Endothelial cell of umbilical vein (primary cell): ENCODE results near the gene SPDYE1. TPM values are rescaled to one million over a fixed set of nuclear protein-coding genes. Genes with fewer than 3 reads are reported as not detected.
"Not testable (repeated sequence)": the region's sequence is repeated elsewhere in the genome, so short reads cannot be mapped to it uniquely, and the experiment has no call there.

Experiments used
- BruUV-seq: library from RNA; stranded (reverse); fragments of 400-500 nt; replicated peaks from 2 replicates; lab custom pipeline; 2021; lab: Mats Ljungman, UMichigan
- CTCF ChIA-PET: fragments of 300-600, 350-600 bp; sonication (Branson Sonifier 250); formaldehyde crosslinking; loops from one replicate; lab custom pipeline; 2021; ENCODE audit warnings: antibody characterized with exemption, inconsistent platforms; lab: Charles Lee
- POLR2A ChIA-PET: fragments of 300-600, 350-600 bp; sonication (Branson Sonifier 250); formaldehyde crosslinking; loops from one replicate; lab custom pipeline; 2021; ENCODE audit warnings: antibody characterized with exemption, inconsistent platforms; lab: Charles Lee
- DNase-seq: peaks from one replicate; pipeline ENCODE4 v3.0.0-alpha.2; 2011; ENCODE audit warnings: low read depth, low spot score
- FAIRE-seq: peaks from 2 replicates; lab custom pipeline; 2011; peaks lifted over from hg19 to GRCh38; lab: Jason Lieb, UNC
- H2AFZ ChIP-seq: 2 replicates; pipeline ENCODE4 v1.6.0; 2012; ENCODE audit warnings: low read depth, low read length, control low read depth, inconsistent platforms
- H3K27ac ChIP-seq: 2 replicates; pipeline ENCODE4 v1.5.1; 2011; ENCODE audit warnings: low read depth, mild to moderate bottlenecking, control low read depth, low read length, moderate library complexity; ENCODE audit not compliant: insufficient read depth
- H3K27me3 ChIP-seq, 2 experiments: 2 replicates each; pipeline versions ENCODE4 v1.6.0 to v1.6.1; 2011; ENCODE audit warnings: low read length in 2 of 2, mixed read lengths in 1 of 2; ENCODE audit not compliant: control insufficient read depth in 2 of 2, insufficient read depth in 2 of 2
- H3K36me3 ChIP-seq, 2 experiments: 2 replicates in 1 of 2; 3 replicates in 1 of 2; pipeline ENCODE4 v1.5.1; 2011; ENCODE audit warnings: low read length in 2 of 2, mild to moderate bottlenecking in 1 of 2, moderate library complexity in 1 of 2; ENCODE audit not compliant: control insufficient read depth in 2 of 2, insufficient read depth in 2 of 2; ENCODE audit errors: extremely low read depth in 1 of 2
- H3K4me1 ChIP-seq: 3 replicates; pipeline ENCODE4 v1.5.1; 2011; ENCODE audit warnings: mild to moderate bottlenecking, low read length; ENCODE audit not compliant: control insufficient read depth, insufficient read depth; ENCODE audit errors: extremely low read depth
- H3K4me2 ChIP-seq: 2 replicates; pipeline ENCODE4 v1.6.1; 2011; ENCODE audit warnings: low read length, control low read depth, mixed read lengths; ENCODE audit not compliant: insufficient read depth
- H3K4me3 ChIP-seq, 3 experiments: fragments of 200-600 bp in 1 of 3; sonication (generic), shearing (Covaris generic) in 1 of 3; replicated peaks in 1 of 3; 2 replicates each; pipeline ENCODE4 v1.5.1; 2011 to 2016; ENCODE audit warnings: control low read depth in 3 of 3, low read length in 3 of 3, mild to moderate bottlenecking in 2 of 3, inconsistent platforms in 1 of 3, low read depth in 1 of 3, moderate library complexity in 1 of 3; ENCODE audit not compliant: insufficient read depth in 1 of 3
- H3K79me2 ChIP-seq: 2 replicates; pipeline ENCODE4 v1.6.0; 2012; ENCODE audit warnings: low read length, inconsistent platforms; ENCODE audit not compliant: control insufficient read depth, insufficient read depth
- H3K9ac ChIP-seq: replicated peaks from 2 replicates; pipeline ENCODE3; 2011; ENCODE audit warnings: low read length, control low read depth; ENCODE audit not compliant: insufficient read depth; ENCODE audit errors: extremely low read depth
- H3K9me1 ChIP-seq: replicated peaks from 3 replicates; pipeline ENCODE4 v1.6.0; 2011; ENCODE audit warnings: mild to moderate bottlenecking, low read length; ENCODE audit not compliant: control insufficient read depth, insufficient read depth; ENCODE audit errors: extremely low read depth
- H3K9me3 ChIP-seq: replicated peaks from 2 replicates; pipeline ENCODE4 v1.5.1; 2012; ENCODE audit warnings: low read length, inconsistent platforms; ENCODE audit not compliant: control insufficient read depth, insufficient read depth
- H4K20me1 ChIP-seq: replicated peaks from 2 replicates; pipeline ENCODE3; 2011; ENCODE audit warnings: mild to moderate bottlenecking, low read length; ENCODE audit not compliant: control insufficient read depth, insufficient read depth; ENCODE audit errors: extremely low read depth
- dilution Hi-C: fragments of 300-500 bp; cut with MboI; formaldehyde crosslinking; loops from one replicate; pipeline ENCODE4 v1.15.0; 2019; ENCODE audit warnings: low sequenced_read_pairs; ENCODE audit not compliant: extremely low pct_ligation_motif_present
- intact Hi-C: fragments of 100-400 bp; cut with micrococcal nuclease; formaldehyde crosslinking; loops from one replicate; pipeline ENCODE4 v1.10.0; 2022
- polyA plus RNA-seq, 4 experiments: library from polyadenylated mRNA; depleted of rRNA in 3 of 4; stranded (reverse) in 3 of 4; unstranded in 1 of 4; fragments of >200 nt; gene quantifications; 2 replicates each; pipeline versions ENCODE4 v1.2.1 to v1.2.3, GENCODE V29; 2011 to 2012; ENCODE audit warnings: missing spikeins in 1 of 4
- total RNA-seq: library from RNA; stranded (reverse); gene quantifications from 2 replicates; pipeline ENCODE4 v1.2.3, GENCODE V29; 2021

The SPDYE1 gene
- total and polyA plus RNA-seq, 2 donors (not counting 3 experiments of a cell fraction or from before 2014, with no cell fraction given) = not detected

DNA sequence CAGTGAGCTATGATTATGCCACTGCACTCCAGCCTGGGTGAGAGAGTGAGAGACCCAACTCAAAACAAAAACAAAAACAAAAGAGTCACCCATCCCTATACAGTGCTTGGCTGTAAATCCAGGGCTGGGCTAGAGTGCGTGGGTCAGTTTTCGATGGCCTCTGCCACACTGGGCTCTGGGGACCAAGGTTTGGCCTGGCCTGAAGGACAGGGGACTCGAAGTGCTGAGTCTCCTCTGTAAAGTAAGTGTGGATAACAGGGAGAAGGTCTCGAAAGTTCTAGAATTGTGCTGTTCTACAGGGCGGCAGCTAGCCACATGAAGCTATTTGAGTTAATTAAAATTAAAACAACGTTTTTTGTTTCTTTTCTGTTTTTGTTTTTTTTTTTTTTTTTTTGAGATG, 34.3 kb downstream of the SPDYE1 start:
- intact Hi-C loops, H3K27ac ChIP-seq, H2AFZ ChIP-seq, POLR2A ChIA-PET, dilution Hi-C loops, H3K4me1 ChIP-seq, CTCF ChIA-PET, H3K27me3 ChIP-seq, H3K9ac ChIP-seq, BruUV-seq, H3K79me2 ChIP-seq, H3K4me2 ChIP-seq, H4K20me1 ChIP-seq, H3K36me3 ChIP-seq, DNase-seq, H3K9me3 ChIP-seq, H3K9me1 ChIP-seq, H3K4me3 ChIP-seq, FAIRE-seq: not testable (repeated sequence)

DNA sequence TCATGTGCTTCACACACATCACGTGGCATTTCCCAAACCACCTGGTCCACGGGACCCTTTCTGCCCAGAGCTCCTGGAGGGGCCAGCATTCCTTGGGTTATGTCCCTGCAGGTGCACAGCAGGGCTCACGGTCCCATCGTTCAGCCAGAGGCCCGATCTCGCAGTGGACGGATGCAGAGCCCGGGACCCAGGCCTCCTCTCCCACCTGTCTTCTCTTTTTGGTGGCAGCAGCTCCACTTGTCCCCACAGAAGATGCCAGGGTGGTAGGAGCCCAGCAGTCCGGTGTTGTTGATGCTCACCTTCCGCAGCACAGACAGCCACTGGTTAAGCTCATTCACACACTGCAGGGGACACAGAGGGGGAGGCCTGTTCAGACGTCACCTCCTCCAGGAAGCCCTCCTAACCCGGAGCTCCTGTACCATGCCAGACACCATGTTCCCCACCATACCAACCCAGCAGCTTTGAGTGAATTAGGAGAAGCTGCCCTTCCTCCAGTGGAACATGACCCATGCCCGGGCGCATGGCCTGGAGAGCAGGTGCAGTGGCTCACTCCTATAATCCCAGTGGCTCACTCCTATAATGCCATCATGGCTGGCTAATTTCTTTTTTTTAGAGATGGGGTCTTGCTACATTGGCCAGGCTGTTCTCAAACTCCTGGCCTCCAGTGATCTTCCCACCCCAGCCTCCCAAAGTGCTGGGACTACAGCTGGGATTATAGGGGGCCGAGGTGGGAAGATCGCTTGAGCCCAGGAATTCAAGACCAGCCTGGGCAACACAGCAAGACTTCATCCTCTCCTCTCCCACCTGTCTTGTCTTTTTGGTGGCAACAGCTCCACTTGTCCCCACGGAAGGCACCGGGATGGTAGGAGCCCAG, 36.5 kb downstream of the SPDYE1 start:
- CTCF ChIA-PET, H3K9ac ChIP-seq, H2AFZ ChIP-seq, BruUV-seq, H3K9me1 ChIP-seq, H3K9me3 ChIP-seq, H4K20me1 ChIP-seq, H3K27ac ChIP-seq, H3K36me3 ChIP-seq, DNase-seq, H3K4me3 ChIP-seq, FAIRE-seq, H3K27me3 ChIP-seq, H3K79me2 ChIP-seq, dilution Hi-C loops, H3K4me2 ChIP-seq, intact Hi-C loops, H3K4me1 ChIP-seq, POLR2A ChIA-PET: not testable (repeated sequence)

DNA sequence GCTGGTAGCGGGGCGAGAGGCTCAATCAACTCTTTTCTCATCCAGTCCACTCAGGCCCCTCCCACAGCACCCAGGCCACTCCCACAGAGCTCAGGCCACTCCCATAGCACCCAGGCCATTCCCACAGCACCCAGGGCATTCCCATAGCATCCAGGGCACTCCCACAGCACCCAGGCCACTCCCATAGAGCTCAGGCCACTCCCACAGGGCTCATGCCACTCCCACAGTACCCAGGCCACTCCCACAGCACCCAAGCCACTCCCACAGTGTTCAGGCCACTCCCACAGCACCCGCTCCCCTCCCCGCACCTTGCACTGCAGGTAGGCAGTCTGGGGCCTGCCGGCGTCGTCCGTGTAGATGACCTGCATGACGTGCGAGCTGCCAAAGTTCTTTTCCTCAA, 38.7 kb downstream of the SPDYE1 start:
- dilution Hi-C loops, H3K4me3 ChIP-seq, BruUV-seq, CTCF ChIA-PET, H3K36me3 ChIP-seq, H3K79me2 ChIP-seq, H2AFZ ChIP-seq, DNase-seq, H3K9me3 ChIP-seq, H4K20me1 ChIP-seq, H3K4me2 ChIP-seq, H3K9me1 ChIP-seq, FAIRE-seq, POLR2A ChIA-PET, intact Hi-C loops, H3K27ac ChIP-seq, H3K27me3 ChIP-seq, H3K9ac ChIP-seq, H3K4me1 ChIP-seq: not testable (repeated sequence)

DNA sequence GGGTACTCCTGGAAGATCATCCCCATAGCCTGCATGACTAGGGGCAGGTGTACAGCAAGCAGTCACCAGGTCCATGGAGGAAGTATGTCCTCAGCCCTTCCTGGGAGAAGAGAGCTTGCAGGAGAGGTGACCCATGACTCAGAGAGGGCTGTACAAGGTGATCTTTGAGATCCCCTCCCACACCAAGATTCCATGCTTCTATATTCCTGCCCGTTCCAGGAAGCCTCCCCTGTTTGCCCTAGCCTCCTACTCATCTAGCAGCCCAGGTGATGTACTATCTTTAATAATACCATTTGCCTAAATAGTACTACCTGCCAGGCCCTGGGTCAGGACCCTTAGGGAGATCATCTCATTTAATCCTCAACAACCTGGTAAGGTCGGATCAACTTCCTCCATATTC, 40.3 kb downstream of the SPDYE1 start:
- H3K4me1 ChIP-seq, H3K36me3 ChIP-seq, H2AFZ ChIP-seq, H3K9me3 ChIP-seq, H3K4me3 ChIP-seq, H3K27me3 ChIP-seq, intact Hi-C loops, H3K4me2 ChIP-seq, DNase-seq, H4K20me1 ChIP-seq, POLR2A ChIA-PET, H3K9ac ChIP-seq, FAIRE-seq, BruUV-seq, dilution Hi-C loops, H3K9me1 ChIP-seq, CTCF ChIA-PET, H3K79me2 ChIP-seq, H3K27ac ChIP-seq: not testable (repeated sequence)
